ENCODE measurements around the gene NEK10. TPM values are rescaled to one million over a fixed set of nuclear protein-coding genes. Genes with fewer than 3 reads are reported as not detected.

Gene NEK10
- total RNA-seq, 1 experiment from 2014 or later = 0.47 TPM

DNA sequence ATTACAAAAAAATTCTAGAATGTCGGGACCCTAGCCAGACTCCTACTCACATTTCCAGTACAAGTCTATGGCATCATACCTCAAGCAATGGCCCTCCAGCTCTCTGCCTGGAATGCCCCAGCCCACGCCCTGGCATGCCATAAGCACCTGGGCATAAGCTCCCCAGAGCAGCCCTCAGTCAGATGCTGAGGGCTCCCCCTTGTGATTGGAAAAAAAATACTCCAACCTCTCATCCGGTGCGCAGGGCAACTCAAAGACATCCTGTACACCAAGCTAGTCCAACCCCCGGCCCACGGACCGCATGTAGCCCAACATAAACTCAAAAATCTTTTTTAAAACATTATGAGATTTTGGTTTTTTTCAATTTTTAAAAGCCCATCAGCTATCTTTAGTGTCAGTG lies 115.4 kb downstream of the NEK10 start:
- DNase-seq (ENCODE audit: low read depth) = peak; percentile 78

DNA sequence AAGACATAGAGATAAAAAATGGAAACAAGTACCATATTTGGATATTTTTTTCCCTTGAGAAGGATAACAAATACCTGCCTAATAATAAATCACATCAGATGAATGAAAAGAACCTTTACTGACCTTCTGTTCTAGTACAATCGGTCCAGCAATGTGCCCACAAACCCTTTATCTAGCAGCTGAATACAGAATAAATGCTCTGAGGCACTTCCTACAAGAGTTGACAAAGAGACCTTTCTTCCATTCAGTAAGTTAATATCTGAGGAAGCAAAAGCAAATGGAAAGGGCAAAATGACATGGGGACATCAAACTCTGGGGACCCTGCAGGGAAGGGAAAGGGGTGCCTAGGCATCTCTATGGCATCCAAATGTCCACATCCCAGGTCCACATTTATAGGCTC lies 115.8 kb downstream of the NEK10 start:
- DNase-seq (ENCODE audit: low read depth) = no peak

DNA sequence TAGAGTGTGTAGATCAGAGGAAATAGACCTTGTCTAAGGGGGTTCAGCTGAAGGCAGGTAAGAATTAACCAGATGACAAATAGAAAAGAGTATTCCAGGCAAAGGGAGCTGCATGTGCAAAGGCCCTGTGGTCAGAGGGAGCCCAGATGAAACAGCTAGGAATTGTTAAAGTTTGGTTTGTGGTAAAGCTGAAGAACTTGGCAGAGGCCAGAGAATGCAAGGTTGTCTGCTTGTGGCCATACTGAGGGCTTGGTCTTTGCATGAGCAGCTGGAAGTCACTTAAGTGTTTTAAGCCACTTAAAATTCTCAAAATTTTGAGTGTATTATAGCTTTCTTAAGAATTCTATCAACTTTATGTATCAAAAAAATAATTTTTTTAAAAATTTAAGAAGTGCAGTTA lies 116.5 kb downstream of the NEK10 start:
- DNase-seq (ENCODE audit: low read depth) = no peak

DNA sequence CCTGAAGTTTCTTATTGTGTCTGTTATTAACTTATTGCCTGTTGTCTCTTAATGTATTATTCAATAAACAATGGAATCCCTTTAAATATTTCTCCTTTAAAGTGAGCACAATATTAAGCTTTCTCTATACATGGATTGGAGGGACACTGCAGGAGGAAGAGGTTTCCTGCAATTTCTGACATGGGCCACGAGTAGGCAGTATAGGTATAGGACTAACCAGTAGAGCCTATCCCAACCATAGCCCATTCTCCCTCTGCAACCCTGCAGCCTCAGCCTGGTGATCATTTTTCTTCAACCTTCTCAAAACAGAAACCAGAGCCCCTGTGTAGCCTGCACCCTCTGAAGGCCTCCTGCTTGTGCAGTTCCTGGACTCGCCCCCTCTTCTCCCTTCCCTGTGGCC lies 124.8 kb downstream of the NEK10 start:
- no peak for DNase-seq (ENCODE audit: low read depth)

DNA sequence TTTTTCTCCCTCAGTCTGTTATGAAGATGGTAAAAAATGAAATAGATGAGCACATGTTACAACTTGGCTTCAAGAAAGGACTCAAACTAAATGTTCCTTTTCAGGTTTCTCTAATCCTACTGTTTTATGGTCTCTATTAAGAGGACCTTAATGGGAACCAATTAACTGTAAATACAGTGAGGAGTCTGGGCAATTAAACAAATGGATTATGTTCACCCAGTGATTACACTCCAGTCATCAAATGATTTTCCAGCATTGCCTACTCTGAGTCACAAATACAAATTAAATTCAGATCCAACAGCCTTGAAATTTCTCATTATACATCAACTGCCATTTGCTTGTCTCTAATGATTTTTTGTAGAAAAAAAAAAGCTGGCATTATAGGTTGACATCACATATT lies 129.2 kb downstream of the NEK10 start:
- DNase-seq (ENCODE audit: low read depth) = no peak

DNA sequence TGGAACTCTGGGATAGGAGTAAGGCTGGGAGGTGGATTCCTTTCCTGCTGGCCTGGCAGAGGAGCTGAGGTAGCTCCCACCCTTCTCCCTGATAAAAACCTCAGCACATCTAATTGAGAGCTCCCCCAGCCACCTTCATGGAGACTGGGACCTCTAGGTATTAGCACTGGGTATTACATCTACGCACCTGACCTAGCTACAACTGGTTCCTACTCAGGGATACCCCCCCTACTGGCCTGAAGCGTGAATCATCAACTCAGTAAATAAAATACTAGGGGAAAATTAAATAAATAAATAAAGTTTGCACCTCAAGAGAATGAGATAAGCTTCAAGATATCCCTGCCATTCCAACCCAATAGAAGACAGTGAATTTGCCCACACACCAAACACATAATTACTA lies 140.4 kb downstream of the NEK10 start:
- DNase-seq (ENCODE audit: low read depth) = peak; percentile 30

DNA sequence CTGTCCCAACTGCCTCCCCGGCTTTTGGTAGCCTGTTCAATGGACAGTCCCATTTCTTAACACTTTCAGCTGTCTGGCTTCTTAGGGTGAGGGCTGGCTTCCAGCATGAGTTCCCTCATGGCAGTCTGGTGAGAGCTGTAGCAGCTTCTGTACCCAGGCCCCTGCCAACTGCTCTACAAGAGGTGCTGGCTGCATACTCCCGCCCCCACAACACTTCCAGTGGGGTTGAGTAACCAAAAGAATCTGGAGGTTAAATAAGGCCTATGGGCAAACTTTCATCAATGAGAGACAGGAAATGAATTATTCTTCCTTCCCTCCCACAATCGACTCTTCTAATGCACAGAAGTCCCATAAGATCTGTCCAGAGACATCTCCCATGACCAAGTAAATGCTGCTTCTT lies 145.0 kb downstream of the NEK10 start:
- peak; percentile 2 for DNase-seq (ENCODE audit: low read depth)

DNA sequence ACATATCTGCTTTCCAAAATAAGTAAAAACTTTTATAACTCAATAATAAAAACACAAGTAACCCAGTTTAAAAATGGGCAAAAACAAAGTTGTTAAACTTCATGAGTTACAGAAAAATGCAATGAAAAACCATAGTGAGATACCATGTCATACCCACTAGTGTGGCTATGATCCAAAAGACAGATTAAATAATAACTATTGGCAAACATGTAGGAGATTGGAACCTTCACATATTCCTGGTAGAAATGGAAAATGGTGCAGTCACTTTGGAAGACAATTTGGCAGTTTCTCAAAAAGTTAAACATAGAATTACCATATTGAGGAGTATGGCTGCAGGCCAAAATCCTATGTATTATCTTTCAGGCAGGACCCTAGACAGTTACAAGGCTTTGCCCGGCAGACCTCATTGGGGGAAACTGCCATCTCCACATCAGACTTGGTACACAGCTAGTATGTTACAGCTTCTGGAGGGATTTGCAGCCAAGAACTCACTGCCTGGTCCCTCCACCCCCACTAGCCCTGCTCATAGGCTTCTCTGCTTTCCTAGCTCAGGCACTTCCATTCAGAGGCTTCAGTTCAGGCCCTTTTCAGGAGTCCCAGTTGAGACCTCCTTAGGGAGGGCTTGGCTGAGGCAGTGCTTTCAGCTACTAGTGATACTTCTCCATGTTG lies 147.8 kb downstream of the NEK10 start:
- DNase-seq (ENCODE audit: low read depth) = no peak

DNA sequence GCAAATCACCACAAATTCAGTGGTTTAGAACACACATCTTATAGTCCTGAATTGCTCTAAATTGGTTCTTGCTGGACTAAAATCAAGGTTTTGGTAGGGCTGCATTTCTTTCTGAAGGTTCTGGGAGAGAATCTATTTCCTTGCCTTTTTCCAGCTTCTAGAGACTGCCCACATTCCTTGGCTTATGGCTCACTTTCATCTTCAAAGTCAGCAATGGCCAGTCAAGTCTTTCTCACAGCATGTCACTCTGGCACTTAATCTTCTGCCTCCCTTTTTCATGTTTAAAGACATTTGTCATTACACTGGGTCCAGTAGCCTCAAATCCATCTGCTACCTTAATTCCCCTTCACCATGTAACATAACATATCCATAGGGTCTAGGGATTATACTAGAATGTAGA lies 149.0 kb downstream of the NEK10 start:
- DNase-seq (ENCODE audit: low read depth) = peak; percentile 3

DNA sequence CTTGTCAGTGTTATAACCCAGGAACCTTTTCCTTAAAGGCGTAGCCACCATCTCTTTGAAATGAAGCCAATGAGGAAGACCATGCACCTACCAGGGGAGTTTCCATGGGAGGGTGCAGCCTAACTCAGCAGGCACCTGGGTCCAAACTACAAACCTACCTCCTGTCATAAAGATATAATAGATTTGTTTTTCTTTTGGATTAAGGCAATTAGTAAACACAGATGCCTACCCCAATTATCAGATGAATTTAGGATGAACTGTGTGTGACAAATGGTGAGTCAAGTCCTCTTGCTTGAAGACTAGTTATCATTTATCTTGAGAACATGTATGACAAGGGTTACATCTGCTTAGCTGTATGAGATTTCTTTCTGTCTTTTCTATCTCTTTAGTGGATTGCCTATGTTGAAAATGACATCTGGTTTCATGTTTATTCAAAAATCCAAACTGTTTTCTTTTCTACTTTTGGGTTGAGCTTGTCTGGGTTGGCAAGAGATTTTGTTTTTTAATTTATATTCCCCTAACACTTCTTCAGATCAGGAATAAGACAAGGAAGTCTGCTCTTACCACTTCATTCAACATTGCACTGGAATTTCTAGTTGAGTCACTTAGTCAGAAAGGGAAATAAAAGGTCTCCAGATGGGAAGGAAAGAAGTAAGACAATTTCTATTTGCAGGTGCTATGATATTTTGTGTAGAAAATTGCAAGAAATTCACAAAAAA lies 149.9 kb downstream of the NEK10 start:
- no peak for DNase-seq (ENCODE audit: low read depth)

DNA sequence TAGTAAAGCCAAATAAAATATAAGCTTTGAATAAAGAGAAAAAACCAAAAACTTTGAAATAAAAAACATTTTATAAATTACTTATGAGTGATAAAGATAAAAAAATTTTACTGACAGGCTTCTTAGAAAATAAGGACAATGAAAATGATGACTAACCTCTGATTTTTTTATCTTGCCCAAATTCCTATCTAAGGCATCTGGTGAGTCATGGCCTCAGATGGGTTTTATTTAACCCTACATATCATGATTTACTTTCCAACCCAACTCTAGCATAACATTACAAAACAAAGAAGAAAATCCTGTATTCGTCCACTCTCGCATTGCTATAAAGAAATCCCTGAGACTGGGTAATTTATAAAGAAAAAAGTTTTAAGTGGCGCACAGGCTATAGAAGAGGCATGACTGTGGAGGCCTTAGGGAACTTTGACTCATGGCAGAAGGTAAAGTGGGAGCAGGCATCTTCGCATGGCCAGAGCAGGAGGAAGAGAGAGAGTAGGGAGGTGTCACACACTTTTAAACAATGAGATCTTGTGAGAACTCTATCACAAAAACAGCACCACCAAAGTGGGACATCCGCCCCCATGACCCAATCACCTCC lies 152.1 kb downstream of the NEK10 start:
- peak; percentile 81 for DNase-seq (ENCODE audit: low read depth)

DNA sequence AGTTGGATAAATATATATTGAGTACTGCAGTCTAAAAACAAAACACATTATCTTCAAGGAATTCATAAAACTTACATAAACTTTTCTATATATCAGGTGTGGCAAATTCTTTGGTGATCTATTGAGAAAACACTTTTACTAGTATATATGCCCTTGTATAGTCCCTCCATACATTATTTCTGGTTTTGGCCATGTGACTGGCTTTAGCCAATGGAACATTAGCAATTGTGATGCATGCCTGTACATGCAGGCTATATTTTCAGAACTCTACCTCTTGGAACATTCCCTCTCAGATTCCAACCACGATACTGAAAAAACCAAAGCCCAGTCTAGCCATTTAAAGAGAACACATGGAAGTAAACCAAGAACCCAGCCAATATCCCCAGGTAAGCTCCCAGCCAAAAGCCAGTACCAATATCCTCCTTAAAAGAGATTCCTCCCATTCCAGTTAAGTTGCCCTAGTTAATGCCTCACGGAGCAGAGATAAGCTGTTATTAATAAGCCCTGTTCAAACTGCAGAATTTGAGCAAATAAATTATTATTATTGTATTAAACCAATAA lies 152.8 kb downstream of the NEK10 start:
- DNase-seq (ENCODE audit: low read depth) = peak; percentile 1

DNA sequence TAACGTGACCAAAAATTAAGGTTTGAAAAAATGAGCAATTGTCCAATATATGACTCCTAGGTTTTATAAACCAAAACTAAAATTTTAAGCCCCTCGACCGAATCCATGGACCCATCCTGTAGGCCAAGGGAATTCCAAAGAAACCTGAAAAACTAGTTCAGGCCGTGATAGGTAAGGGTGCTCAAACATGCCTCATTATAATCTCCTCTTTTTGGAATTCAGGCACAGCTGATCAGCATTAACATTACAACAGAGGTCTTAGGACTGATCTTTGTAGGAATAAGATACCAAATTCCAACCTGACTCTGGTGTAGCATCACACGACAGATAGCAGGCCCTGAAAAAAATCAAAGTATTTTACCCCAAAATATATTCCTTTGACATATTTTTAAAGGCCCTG lies 155.7 kb downstream of the NEK10 start:
- no peak for DNase-seq (ENCODE audit: low read depth)

DNA sequence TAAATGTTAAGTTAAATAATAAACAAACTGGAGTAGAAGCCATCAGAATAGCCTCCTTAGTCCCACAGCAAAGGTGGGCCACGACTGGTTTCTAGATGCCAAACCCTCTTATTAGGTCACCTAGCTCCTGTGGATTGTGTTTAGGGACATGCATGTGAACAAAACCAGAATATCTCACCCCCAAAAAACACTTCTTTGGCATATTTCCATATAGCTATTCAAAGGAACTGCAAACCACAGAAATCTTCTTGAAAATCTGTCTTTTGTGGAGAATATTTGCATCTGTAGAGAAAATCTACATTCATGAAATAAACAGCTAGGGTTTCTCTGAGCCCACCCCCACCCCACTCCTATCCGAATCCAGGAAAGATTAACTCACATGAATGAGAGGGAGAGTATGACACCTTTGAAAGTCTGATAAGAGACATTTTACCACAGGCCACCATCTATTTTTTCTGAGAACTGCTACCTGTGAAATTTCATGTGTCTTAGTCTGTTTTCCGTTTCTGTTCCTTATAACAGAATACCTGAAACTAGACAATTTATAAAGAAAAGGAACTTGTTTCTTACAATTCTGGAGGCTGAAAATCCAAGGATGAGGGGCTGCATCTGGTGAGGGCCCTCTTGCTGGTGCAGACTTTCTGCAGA lies 159.4 kb downstream of the NEK10 start:
- no peak for DNase-seq (ENCODE audit: low read depth)

DNA sequence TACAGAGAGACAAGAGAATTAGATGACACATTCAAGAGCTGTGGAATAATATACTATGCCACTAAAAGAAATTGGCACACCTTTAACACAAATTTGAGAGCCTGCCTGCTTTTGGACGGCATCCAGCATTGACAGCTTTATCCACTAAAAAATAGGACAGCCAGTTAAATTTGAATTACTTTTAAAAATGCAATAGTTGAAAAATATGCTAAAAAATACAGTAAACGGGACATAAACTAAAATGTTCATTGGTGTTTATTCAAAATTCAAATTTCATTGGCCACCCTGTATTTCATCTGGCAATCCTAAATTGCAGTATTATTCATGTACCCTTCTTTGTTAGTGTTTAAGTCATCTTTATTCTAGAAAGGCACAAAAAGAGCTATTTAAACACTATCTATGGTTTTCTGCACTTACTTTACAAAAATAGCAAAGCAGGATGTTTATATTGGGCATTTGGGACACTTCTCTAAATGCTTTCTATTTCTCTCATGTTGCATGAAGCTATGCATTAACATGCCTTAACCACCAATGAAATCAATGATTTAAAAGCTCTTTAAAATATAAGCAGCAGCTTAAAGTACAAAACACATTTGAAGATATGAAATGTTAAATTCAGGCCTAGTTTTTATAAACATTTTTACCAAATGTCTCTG lies 160.1 kb downstream of the NEK10 start:
- no peak for DNase-seq (ENCODE audit: low read depth)

DNA sequence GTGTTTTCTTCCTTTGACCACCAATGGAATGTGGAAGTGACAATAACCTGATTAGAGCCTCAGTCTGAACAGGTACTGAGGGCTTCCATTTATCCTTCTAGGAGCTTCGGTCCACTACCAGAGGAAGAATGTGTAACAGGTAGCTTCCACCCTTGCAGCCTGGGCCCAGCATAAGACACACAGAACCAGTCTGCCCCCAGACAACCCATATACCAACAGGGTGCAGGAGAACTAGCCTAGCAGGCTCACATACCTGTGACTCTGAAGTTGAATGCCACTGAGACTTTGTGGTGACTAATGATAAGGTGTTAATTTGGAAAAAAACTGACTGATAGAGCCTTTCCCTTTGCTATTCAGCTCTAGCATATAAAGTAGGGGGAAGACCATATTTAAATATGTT lies 166.2 kb downstream of the NEK10 start:
- no peak for DNase-seq (ENCODE audit: low read depth)

DNA sequence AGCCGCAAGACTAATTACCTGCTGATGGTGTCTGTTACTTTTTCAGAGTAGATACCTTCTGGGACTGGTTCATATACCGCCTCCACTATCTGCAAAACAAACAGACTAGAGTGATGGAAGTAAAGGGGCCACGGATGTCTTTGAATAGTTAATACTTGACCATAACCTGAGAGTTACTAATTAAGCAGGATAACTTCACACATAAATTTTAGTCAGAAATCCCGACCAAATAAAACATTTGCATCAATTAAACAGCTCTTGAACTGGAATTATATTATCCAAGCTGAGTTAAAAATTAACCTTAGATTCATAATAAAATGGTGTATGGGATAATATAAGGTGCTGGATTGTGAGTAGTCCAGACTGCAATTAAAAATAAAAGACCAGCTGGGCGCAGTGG lies 167.7 kb downstream of the NEK10 start:
- no peak for DNase-seq (ENCODE audit: low read depth)

DNA sequence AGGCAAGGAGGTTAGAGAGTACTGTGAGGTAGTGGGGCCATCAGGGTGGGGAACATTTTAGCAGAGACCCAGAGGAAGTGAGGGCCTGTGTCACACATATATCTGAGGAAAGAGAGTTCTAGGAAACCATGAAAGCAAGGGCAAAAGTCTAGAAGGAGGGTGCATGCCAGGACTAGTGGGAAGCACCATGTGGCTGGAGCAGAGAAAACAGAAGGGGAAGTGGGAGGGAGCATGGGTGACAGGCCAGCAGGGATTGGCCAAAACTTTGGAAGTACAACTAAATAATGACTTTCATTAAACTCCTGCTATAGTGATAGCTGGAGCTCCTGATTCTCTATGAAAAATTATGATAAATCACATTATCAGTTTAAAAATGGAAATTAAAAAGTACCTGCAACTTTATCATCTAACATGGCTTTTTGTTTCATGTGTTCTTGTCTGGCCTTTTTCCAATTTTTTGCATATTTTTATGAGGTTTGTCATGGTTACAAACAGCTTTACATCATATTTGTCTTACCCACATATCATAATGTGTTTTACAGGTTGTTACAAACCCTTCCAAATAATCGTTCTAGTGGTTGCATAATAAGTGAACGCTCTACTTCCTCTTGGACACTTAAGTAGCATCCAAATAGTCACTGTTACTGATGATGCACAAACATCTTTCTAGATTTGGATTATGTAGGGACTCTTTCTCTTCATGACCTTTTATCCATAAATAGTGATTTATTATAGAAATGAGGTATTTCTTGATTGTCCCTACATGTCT lies 168.3 kb downstream of the NEK10 start:
- DNase-seq (ENCODE audit: low read depth) = no peak

DNA sequence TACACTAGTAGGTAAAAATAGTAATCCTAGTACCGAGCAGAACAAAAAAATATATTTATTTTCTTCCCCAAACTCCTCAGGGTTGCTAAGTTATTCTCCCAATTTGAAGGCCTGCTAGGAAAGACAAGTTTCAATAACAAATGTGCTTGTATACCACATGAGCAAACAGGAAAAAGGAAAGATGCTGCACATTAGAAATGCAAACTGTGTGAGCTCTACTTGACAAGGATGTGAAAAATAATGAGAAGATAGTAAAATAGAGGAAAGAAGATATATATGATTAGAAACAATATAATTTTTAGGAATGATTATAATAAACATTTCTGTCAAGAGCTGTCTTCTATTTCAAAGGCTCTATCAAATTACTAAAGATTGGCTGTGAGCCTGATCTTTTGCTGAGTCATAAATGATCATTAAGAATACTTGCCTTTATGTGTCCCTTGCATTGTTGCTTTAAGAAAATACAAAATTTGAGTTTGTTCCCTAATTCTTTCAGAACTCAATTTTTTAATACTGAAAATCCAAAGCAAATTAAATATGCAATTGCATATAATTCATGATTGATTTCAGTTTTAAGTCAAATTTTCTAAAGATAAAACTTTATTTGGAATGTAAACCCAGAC lies 174.2 kb downstream of the NEK10 start:
- peak; percentile 26 for DNase-seq (ENCODE audit: low read depth)

DNA sequence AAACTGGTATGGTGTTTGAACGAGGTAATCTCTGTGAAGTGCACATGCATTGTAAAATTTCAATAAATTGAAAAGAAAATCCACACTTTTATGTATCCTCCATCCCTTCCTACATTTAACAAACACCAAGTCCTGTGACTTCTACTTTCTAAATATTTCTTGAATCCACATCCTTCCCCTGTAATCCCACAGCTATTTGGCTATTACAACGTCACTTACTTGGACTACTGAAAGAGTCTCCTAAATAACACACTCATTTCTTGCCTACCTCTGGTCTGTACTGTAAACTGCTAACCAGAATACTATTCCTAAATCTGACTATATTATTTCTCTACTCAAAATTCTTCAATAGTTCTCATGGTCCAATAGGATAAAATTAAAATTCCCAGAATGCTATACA lies 176.1 kb downstream of the NEK10 start:
- DNase-seq (ENCODE audit: low read depth) = no peak

All from HT1080 (cell line).